Kidney (tissue), 14 donors: ENCODE results near the gene DGKK. TPM values are rescaled to one million over a fixed set of nuclear protein-coding genes. Genes with fewer than 3 reads are reported as not detected.

Experiments
- DNase-seq, 5 donors: peaks; one replicate each; pipeline ENCODE4 v3.0.0-alpha.2; 2013 to 2020
- FAIRE-seq: peaks from 2 replicates; lab custom pipeline; 2012; peaks lifted over from hg19 to GRCh38; lab: Jason Lieb, UNC
- H3K27ac ChIP-seq, 2 donors: one replicate each; pipeline ENCODE4 v1.7.0; 2013; ENCODE audit warnings: low read depth in 2 of 2, low read length in 2 of 2, inconsistent platforms in 1 of 2
- H3K27me3 ChIP-seq: one replicate; pipeline ENCODE4 v1.7.1; 2013; ENCODE audit warnings: low read length, inconsistent platforms; ENCODE audit not compliant: control insufficient read depth, insufficient read depth
- H3K36me3 ChIP-seq, 3 donors: one replicate each; pipeline versions ENCODE4 v1.7.0 to v1.7.1; 2013; ENCODE audit warnings: low read length in 3 of 3, control low read depth in 1 of 3, inconsistent platforms in 1 of 3; ENCODE audit not compliant: insufficient read depth in 3 of 3, control insufficient read depth in 2 of 3
- H3K4me1 ChIP-seq, 3 donors: one replicate each; pipeline versions ENCODE4 v1.7.0 to v1.7.1; 2013; ENCODE audit warnings: low read length in 3 of 3, inconsistent platforms in 1 of 3, low read depth in 1 of 3; ENCODE audit not compliant: control insufficient read depth in 2 of 3, insufficient read depth in 2 of 3
- H3K4me3 ChIP-seq, 3 donors: one replicate each; pipeline versions ENCODE4 v1.7.0 to v1.8.1; 2013; ENCODE audit warnings: low read length in 3 of 3, control low read depth in 1 of 3, inconsistent platforms in 1 of 3
- H3K9ac ChIP-seq, 3 donors: one replicate each; pipeline versions ENCODE4 v1.7.0 to v1.7.1; 2013; ENCODE audit warnings: low read length in 3 of 3, control low read depth in 1 of 3, inconsistent platforms in 1 of 3
- H3K9me3 ChIP-seq, 3 donors: one replicate each; pipeline versions ENCODE4 v1.7.0 to v1.7.1; 2013; ENCODE audit warnings: low read length in 3 of 3, control low read depth in 1 of 3, inconsistent platforms in 1 of 3; ENCODE audit not compliant: control insufficient read depth in 2 of 3, insufficient read depth in 1 of 3
- intact Hi-C: fragments of 100-400 bp; cut with DNase I; formaldehyde crosslinking; loops from one replicate; pipeline ENCODE4 v1.11.1; 2022
- polyA plus RNA-seq: library from polyadenylated mRNA; stranded (reverse); fragments of 350-450 nt; fragmentation: Illumina TruSeq; extraction: RNeasy Lipid Tissue Mini Kit (QIAGEN cat#74804); gene quantifications from one replicate; pipeline ENCODE4 v1.2.3, GENCODE V29; 2014; ENCODE audit warnings: low read depth, low replicate concordance; ENCODE audit not compliant: insufficient read depth
- total RNA-seq: library from RNA; stranded (reverse); fragmentation: NEBNext Ultra II Directional; extraction: Animal tissue kit (Norgen Biotek cat#: 25700); gene quantifications from one replicate; pipeline ENCODE4 v1.2.1, GENCODE V29; 2021
- TF ChIP-seq, protein P1 (sequence below): IDR thresholded peaks from 3 replicates; pipeline ENCODE4 v1.5.1; 2012; ENCODE audit warnings: mild to moderate bottlenecking, moderate library complexity, borderline replicate concordance; ENCODE audit not compliant: insufficient read depth; ENCODE audit errors: extremely low read depth
- donor health status: control.
- donor health status: control.
- donor health status: control.
- donor health status: control.
- donor health status: control.
- donor health status: DM: yes; HTN: yes; CAD: no.
- donor health status: Normal renal cell carcinoma (clear cell type).

DGKK gene
- total and polyA plus RNA-seq, 2 donors from 2014 or later = 0.04 TPM; not detected in 1

DNA sequence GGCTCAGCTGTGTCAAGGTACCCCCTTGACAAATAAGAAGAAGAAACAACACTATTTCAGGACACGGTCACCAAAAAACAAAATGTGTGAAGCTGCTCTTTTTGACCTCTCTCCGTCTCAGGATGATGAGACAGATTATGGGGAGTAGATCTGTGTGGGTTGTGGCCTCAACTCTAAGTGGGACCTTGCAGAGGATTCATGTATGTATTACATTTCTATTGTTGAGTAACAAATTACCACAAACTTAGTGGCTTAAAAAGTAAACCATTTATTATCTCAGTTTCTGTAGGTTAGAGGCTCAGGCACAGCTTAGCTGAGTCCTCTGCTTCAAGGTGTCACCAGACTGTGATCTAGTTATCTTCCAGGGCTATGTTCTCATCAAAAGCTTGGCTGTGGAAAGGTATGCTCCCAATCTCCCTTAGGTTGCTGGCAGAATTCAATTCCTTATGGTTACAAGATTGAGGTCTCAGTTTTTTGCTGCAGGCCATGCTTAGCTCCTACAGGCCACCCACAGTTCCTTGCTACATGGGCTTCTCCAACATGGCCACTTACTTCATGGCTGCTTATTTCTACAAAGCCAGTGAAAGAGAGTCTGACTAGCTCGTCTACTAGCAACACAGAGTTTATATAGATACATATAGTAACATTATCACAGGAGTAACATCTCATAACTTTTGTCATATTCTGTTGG lies 28.1 kb downstream of the DGKK start:
- Histone ChIP-seq H3K9ac (no peak overlapping the region), H3K9me3 (no peaks in the 10 kb centered on the region), H3K36me3 (no peaks in the 10 kb centered on the region), H3K4me3 (no peak overlapping the region), H3K27me3 (no peaks in the 10 kb centered on the region), H3K4me1 (no peaks in the 10 kb centered on the region), H3K27ac (no peak overlapping the region)
- intact Hi-C loops = no loop called here
- FAIRE-seq = no peak
- TF ChIP-seq, protein P1, sequence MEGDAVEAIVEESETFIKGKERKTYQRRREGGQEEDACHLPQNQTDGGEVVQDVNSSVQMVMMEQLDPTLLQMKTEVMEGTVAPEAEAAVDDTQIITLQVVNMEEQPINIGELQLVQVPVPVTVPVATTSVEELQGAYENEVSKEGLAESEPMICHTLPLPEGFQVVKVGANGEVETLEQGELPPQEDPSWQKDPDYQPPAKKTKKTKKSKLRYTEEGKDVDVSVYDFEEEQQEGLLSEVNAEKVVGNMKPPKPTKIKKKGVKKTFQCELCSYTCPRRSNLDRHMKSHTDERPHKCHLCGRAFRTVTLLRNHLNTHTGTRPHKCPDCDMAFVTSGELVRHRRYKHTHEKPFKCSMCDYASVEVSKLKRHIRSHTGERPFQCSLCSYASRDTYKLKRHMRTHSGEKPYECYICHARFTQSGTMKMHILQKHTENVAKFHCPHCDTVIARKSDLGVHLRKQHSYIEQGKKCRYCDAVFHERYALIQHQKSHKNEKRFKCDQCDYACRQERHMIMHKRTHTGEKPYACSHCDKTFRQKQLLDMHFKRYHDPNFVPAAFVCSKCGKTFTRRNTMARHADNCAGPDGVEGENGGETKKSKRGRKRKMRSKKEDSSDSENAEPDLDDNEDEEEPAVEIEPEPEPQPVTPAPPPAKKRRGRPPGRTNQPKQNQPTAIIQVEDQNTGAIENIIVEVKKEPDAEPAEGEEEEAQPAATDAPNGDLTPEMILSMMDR = no peak
- no peak for DNase-seq

DNA sequence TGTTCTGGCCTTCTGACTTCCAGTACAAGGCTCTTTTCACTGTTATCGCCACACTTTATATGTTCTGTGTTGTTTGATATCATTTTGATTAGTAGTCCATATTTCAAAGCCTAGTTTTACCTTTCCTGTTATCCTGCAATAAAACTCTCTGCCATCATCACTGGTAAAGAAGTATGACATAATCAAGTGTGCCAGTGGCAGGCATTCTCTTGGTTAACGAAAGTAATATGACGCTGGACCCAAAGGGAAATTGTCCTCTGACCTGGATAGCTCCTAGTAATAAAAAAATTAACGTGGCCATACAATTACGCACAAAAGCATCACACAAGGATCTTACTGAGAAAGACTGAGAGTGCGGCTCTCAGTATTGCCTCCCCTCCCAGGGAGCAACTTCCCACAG lies 33.8 kb downstream of the DGKK start:
- no peak for FAIRE-seq
- H3K9ac ChIP-seq = no peak overlapping the region
- DNase-seq = no peak
- H3K9me3 ChIP-seq = no peaks in the 10 kb centered on the region
- no peaks in the 10 kb centered on the region for H3K36me3 ChIP-seq
- no peak overlapping the region for H3K4me3 ChIP-seq
- no peak overlapping the region for H3K27ac ChIP-seq
- TF ChIP-seq, protein P1 = no peak
- peaks cover 0 to 4% (median 0%) of the 10 kb centered on the region in 3 donors for H3K4me1 ChIP-seq
- intact Hi-C loops = no loop called here
- no peaks in the 10 kb centered on the region for H3K27me3 ChIP-seq

DNA sequence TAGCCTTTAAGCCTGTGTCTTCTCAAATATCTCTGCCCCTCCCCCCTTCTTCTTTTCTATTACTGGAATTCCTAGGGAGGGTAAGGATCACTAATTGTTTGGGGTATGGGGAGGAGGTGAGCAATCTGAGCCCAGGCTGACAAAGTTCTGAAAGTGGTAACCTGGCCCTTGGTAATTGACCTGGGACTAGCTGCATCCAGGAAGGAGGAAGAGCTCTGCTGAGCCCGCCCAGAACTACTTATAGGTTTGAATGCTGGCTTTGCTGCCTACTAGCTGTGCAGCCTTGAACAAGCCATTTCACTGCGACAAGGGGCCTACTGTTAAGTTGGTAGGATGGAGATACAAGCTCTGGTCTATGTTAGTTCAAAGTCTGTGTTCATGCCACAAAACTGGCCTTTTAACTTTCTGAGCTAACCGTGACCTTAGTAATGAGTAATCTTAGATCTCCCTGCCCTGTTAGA lies 37.8 kb downstream of the DGKK start:
- Histone ChIP-seq H3K4me3 (no peak overlapping the region), H3K36me3 (no peaks in the 10 kb centered on the region), H3K9ac (no peak overlapping the region), H3K27ac (no peak overlapping the region), H3K9me3 (no peaks in the 10 kb centered on the region), H3K27me3 (peaks cover 3% of the 10 kb centered on the region), H3K4me1 (peaks cover 0 to 4% (median 0%) of the 10 kb centered on the region in 3 donors)
- TF ChIP-seq, protein P1 = no peak
- FAIRE-seq (no peak), DNase-seq (peak in 4 of 5 donors; percentile 50 to 78 (median 64))
- intact Hi-C loops = no loop called here
